GM12873 (cell line): ENCODE data around the gene CT45A9.
A peak's percentile ranks its signal among the peaks of the same experiment; 100 is the strongest.
"Not testable (repeated sequence)": the region's sequence is repeated elsewhere in the genome, so short reads cannot be mapped to it uniquely, and the experiment has no call there.

ENCODE experiments used
- CTCF ChIP-seq: IDR thresholded peaks from 2 replicates; pipeline ENCODE4 v1.5.1; 2012; ENCODE audit warnings: low read depth, mild to moderate bottlenecking, moderate library complexity, low read length, control low read depth; ENCODE audit not compliant: insufficient read depth; ENCODE audit errors: missing control alignments

The CT45A9 gene

GRCh38 chrX:135871712-135872111 lies at the start of gene CT45A9:
CT45A9 (minus strand) TSS chrX:135871812; CDS start chrX:135868061, 3,751 bp downstream.
- TF ChIP-seq CTCF, result not testable (repeated sequence)

GRCh38 chrX:135914404-135914803 lies 42.8 kb upstream of the CT45A9 start:
- TF ChIP-seq CTCF, result no peak

GRCh38 chrX:135910251-135910650 lies 38.6 kb upstream of the CT45A9 start:
- no peak for TF ChIP-seq CTCF

- TF ChIP-seq CTCF, result no peak
Observed at GRCh38 chrX:135893294-135893817, 21.7 kb upstream of the CT45A9 start, which contains the start of the genes CT45A10 and SAGE1. CT45A10 (minus strand) TSS chrX:135893444; CDS start chrX:135885344, 8,100 bp downstream. SAGE1 (plus strand) TSS chrX:135893716; CDS start chrX:135896243, 2,527 bp downstream.

- no peak for TF ChIP-seq CTCF
Observed at GRCh38 chrX:135892781-135893180, 21.2 kb upstream of the CT45A9 start.

GRCh38 chrX:135890087-135890585 lies 18.5 kb upstream of the CT45A9 start:
- TF ChIP-seq CTCF, result no peak

- TF ChIP-seq CTCF, result peak; percentile 51
Observed at GRCh38 chrX:135888976-135889375, 17.4 kb upstream of the CT45A9 start.
